ENCODE results near the gene CXCR2.
"Not testable (repeated sequence)": the region's sequence is repeated elsewhere in the genome, so short reads cannot be mapped to it uniquely, and the experiment has no call there.

Gene CXCR2

DNA sequence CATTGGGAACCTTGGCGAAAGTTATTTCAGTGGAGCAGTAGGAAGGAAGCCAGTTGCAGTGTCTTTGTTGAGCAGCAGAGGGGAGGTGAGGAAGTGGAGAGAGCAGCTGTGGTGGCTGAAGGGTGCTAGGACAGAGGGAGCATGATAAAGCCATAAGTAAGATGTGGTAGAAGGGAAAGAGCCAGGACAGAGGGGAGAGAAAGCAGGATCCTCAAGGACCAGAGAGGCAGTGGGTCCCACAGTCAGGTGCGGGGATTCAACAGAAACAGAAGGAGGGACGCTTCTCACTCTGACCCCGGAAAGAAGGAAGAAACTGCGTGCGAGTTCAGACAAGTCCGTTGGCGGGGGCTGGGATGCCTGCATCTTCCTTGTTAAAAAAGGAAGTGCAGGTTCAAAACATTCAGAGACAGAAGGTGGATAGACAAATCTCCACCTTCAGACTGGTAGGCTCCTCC lies at the start of gene CXCR2:
TSS of gene CXCR2 (plus strand) at position 403 of the 455 bp plus-strand sequence. CDS start 8,774 bp downstream, outside the sequence.
- DNase-seq, result no peak

DNA sequence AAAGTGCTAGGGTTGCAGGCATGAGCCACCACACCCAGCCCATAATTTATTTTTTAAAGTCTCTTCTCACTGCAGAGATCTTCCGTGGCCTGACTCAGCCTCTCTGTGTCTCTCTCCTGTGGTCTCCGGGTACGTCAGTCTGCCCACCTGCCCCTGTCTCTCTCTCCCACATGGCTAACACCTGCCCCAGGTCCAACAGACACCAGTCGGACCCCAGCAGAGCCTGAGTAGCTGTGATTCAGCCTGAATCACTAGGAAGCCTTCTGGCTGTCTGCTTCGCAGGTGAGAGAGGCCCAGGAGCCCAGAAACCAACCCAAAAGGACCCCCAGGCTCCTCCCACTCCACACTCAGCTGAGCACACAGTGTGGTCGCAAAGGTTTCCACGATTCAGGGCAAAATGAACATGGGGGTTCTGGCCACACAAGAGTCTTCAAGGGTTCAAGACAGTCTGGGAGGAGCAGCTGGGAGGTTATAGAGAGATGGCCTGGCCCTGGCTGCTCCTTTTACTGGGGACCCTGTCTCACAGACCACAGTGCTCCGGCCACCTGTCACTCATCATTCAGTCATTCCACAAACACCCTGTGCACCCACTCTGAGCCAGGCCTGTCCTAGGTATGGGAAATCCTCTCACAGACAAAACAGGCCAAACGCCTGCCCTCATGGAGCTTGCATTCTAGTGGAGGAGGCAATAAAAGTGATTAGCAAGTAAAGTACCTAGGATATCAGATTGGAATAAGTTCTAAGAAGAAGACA lies 48.2 kb upstream of the CXCR2 start:
- DNase-seq, result no peak

DNA sequence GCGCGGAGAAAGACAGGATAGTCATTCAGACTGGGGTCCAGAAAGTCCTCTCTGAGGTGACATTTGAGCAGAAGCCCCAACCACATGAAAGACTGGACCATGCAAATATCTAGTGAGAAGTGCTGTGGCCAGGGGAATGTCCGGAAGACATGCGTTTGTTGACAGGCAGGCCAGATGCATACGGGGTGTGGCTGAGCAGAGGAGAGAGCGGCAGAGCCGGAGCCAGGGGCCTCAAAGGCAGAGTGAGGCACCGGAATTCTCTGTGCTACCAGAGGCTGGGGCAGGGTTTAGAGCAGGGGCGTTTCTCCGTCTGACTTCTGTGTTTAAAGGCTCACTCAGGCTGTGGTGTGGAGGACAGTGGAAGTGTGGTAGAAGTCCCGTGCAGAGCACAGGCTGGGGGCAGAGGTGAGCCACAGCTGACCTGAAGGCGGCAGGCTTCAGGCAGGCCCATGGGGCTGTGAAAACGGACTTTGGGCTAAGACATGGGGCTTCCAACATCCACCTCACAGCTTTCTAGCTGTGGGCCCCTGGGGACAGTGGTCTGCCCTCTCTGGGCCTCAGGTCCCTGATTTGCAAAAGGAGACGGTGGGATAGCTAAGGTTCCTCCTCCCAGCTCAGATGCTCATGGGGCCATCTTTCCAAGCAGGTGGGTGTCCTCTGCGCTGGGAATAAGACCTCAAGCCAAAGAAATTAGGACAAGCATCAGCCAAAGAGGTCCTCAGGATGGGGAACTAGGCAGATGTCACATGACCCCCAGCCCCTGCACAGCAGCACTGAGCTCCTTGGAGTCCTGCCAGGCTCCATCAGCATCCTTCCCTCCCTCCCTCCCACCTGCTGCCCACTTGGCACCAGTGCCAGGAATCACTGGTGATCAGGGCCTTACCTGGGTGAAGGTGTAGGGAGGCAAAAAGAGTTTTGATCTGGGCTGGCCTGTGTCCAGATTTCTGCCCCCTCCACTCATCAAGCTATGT lies 45.6 kb upstream of the CXCR2 start:
- no peak for DNase-seq

DNA sequence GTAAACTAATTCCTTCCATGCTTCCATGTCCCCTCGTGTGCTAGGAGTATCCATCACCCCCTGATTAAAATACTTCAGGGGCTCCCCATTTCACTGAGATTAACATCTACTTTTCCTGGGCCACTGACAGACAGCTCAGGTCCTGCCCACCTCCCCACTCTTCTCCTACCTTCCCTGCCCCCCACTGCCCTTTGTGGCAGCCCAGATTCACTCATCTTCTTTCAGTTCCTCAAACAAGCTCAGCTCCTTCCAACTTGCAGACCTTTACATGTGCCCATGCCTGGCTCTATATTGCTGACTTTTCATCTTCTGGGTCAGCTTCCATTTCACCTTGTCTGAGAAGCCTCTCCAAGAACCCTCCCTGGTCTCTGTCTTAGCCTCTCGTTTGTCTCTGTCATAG lies 44.8 kb upstream of the CXCR2 start:
- DNase-seq, result no peak

DNA sequence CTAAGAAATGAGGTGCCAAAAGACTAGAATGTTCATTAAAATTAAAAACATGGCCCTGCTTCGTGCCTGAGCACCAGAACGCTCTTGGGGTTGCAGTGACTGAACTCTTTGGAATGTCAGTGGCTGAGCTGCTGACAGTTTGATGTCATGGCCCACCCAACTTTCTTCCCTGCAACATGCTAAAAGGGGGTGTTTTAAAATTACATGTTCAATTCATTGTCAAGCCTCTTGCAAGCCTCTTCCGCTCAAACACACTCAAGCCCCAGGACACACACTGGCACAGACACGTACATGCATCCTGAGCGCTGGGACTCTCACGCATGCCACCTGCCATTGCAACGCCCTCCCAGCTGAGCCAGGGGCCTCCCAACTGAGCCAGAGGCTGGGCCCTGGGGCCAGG lies 44.1 kb upstream of the CXCR2 start:
- no peak for DNase-seq

DNA sequence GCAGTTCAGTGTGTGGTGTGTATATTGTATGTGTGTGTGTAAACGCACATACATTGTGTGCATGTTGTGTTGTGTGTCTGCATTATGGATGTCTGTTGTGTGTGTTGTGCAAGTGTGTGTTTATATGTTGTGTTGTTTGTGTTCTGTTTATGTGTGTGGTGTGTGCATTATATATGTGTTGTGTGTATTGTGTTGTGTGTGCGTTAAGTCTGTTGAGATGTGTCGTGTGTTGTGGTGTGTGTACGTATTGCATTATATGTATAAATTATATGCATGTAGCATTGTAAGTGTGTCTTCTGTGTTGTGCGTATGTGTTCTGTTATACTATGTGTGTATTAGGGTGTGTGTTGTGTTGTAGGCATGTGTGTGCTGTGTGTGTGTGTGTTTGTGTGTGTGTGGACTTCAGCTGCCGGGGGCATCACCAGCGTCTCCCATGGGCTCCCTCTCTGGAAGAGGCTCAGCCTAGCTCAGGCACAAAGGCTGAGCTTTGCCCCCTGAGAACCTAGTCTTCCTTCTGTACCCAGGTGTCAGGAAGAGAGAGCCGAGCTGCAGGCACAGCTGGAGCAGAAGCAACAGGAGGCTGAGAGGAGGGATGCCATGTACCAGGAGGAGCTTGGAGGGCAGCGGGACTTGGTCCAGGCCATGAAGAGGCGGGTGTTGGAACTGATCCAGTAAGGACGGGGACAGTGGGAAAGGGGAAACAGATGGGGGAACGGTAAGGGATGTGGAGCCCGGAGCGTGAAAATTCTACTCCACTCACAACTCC lies 43.1 kb upstream of the CXCR2 start:
- no peak for DNase-seq

DNA sequence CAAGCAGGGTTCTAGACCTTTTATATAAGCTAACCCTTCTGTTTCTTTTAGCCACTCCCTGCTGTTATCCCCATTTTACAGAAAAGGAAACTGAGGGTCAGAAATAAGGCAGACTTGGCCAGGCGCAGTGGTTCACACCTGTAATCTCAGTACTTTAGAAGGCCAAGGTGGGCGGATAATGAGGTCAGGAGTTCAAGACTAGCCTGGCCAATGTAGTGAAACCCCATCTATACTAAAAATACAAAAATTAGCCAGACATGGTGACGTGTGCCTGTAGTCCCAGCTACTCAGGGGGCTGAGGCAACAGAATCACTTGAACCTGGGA lies 42.5 kb upstream of the CXCR2 start:
- DNase-seq, result no peak

DNA sequence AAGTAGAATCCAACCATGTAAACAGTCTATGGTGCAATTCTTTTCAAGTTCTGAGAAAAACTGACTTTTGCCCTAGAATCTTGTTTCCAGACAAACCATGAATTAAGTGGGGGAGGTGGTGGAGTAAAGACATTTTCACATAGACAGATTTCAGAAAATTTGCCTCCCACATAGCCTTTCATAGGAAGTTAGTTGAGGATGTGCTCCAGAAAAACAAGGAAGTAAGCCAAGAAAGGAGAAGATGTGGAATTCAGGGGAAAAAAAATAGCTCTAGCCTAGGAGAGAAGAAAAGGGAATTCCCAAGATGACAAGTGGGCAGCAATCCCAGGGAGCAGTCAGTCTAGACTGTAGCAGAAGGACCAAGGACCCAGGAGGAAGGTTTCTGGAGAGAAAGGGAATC lies 39.4 kb upstream of the CXCR2 start:
- no peak for DNase-seq

DNA sequence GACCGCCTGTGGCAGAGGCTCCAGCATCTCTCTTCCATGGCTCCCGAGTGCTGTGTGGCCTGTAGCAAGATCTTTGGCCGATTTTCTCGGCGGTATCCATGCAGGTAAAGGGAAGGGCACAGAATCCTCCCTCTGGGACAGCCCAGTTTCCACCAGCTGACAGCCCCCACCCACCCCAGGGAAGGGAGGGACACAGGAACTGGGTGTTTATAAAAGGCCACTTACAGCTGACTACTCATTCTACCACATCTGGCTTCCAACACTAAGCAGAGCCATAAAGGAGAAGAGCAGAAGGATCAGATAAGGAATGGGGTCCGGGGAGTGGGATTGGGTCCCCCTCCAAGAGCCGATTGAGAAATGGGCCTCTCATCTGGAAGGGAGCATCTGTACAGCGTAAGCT lies 36.6 kb upstream of the CXCR2 start:
- no peak for DNase-seq

DNA sequence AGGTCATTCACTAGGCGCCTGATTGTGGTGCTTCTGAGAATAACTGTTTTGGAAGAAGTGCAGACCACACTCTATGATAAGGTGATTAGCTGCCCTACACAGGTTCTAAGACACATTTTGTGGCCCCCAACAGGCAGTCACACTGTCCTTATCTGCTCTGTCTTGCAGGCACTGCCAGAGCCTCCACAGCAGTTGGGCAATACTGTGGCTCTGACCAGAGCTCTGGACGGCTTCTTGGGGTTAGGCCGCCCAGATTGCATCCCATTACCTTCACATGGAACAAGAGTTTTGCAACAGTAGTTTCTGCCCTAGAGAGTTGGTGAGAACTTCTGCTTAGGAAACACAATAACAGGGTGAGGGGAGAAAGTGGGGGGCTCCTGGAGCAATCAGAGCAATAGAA lies 34.1 kb upstream of the CXCR2 start:
- no peak for DNase-seq

DNA sequence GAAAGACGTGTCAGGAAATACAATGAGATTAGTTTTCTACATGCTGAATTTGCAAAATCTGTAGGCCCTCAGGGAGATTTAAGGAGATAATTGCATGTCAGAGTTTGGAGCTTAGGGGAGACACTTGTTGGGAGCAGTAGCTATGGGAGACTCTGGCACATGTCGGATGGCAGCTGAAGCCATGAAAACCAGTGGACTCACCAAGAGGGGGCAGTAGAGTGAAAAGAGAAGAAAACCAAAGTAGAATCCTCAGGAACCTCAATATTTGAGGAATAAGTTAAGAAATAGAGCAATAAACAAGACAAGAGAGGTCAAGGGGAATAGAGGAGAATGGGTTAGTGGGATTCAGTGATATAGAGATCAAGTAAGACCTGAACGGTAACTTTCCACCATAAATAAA lies 31.9 kb upstream of the CXCR2 start:
- no peak for DNase-seq

DNA sequence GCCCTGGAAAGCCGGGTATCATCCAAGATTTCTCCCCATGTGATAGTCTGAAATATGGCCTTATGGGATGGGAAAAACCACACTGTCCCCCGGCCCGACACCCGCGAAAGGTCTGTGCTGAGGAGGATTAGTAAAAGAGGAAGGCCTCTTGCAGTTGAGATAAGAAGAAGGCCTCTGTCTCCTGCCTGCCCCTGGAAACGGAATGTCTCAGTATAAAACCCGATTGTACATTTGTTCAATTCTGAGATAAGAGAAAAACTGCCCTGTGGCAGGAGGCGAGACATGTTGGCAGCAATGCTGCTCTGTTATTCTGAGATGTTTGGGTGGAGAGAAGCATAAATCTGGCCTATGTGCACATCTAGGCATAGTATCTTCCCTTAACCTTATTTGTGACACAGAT lies 30.0 kb upstream of the CXCR2 start:
- DNase-seq, result no peak

DNA sequence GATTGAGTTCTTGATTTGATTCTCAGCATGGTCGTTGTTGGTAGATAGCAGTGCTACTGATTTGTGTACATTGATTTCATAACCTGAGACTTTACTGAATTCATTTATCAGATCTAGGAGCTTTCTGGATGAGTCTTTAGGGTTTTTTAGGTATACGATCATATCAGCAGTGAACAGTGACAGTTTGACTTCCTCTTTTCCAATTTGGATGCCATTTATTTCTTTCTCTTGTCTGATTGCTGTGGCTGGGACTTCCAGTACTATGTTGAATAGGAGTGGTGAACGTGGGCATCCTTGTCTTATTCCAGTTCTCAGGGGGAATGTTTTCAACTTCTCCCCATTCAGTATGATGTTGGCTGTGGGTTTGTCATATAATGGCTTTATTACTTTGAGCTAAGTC lies 27.9 kb upstream of the CXCR2 start:
- no peak for DNase-seq

DNA sequence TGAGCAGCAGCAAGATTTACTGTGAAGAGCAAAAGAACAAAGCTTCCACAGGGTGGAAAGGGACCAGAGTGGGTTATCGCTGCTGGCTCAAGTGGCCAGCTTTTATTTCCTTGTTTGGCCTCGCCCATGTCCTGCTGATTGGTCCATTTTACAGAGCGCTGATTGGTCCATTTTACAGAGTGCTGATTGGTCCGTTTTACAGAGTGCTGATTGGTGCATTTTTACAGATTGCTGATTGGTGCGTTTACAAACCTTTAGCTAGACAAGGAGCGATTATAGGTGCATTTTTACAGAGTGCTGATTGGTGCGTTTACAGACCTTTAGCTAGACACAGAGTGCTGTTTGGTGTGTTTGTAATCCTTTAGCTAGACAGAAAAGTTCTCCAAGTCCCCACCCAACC lies 17.0 kb upstream of the CXCR2 start:
- not testable (repeated sequence) for DNase-seq

DNA sequence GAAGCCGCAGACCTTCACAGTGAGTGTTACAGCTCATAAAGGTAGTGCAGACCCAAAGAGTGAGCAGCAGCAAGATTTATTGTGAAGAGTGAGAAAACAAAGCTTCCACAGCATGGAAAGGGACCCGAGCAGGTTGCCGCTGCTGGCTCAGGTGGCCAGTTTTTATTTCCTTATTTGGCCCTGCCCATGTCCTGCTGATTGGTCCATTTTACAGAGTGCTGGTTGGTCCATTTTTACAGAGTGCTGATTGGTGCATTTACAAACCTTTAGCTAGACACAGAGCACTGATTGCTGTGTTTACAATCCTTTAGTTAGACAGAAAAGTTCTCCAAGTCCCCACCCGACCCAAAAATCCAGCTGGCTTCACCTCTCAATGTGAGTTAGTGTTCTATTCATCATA lies 4.0 kb upstream of the CXCR2 start:
- DNase-seq, result not testable (repeated sequence)

DNA sequence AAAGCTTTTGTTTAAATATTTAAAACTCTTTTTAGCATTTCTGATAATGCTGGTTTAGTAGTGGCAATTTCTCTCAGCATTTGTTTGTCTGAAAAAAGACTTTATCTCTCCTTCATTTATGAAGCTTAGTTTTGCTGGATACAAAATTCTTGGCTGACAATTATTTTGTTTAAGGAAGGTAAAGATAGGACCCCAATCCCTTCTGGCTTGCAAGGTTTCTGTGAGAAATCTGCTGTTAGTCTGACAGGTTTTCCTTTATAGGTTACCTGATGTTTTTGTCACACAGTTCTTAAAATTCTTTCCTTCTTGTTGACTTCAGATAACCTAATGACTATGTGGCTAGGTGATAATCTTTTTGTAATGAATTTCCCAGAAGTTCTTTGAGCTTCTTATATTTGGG lies 3.5 kb upstream of the CXCR2 start:
- not testable (repeated sequence) for DNase-seq

DNA sequence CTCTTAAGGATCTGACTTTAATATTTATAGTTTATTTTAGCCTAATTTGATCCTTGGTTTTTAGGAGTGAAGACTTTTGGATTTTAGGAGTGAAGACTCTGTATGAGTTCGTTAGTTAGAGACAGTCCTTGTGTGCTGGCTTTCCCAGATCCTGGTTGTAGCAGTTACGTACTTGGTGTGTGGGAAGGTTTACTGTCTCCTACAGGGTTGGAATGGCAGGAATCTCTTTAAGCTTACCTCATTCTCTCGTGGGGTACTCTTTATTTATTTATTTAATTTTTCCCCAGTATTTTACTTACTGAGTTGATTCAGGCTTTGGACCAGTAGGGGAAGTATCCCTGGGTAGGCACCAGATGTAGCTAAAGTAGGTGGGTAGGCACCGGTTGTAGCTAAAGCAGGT lies 1.8 kb upstream of the CXCR2 start:
- DNase-seq, result no peak

DNA sequence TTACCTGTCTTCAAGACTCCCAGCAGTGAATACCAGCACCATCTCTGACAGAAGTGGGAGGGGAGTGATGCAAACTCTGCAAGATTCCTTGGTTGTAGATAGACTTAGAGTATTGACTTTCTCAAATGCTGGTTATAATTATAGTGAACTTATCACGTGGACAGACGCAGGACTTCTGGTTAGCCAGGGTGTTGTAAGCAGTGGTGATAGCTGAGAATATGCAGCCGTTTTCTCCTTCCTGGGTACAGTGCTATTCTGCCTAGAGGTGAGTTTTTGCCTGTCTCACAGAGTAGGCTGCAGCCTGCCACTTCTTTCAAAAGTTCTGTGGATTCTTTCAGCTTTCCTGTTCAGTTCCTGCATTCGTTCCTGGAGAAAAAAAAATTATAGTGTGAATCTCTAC lies 733 bp upstream of the CXCR2 start:
- DNase-seq, result no peak

DNA sequence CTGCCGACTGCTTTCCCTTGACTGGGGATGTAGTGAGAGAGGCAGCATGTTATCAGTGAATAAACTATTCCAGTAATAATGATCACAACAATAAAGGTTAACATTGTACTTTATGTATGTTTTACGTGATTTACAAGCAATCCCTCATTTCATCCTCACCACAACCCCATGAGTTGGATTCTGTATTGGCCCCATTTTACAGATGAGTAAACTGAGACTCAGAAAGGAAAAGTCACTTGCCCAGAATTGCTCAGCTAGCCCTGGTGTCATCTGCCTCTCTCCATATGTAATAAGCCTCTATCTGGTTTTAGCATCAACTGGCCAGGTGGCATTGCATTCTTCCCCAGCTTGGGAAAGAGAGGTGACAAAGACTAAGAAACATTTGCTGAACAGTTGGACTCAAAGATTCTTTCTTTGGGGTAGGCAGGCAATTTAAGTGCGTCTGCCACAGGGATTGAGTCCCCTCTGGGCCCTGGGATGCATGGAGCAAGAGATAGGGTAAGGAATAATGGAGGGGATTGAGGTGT lies 2.2 kb downstream of the CXCR2 start:
- DNase-seq, result no peak

DNA sequence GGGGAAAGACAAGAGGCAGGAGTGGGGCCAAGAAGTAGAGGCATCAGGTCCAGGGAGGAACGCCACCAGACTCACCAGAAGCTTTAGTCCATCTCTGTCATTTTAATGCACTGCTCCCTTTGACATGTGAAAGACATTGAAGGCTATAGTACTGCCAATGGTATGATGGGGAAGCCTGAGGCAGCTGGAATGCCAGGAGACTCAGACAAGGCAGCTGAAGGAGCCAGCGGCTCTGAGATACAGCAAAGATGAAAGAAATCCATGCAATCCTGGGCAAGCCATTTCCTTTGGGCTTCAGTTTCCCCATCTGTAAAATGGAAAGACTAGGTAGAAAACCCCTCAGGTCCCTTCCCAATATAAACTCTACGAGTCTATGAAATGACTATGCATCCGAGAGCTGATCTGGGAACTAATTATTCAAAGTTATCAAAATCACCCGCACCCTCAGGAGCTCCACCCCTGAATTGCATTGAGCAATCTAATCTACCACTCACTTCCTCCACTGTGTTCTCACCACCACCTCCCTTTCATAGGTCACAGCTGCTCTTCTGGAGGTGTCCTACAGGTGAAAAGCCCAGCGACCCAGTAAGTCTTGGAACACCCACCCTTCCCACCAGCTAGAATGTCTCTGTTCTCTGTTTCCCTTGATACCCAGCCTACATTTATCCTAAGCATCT lies 3.1 kb downstream of the CXCR2 start:
- no peak for DNase-seq

DNA sequence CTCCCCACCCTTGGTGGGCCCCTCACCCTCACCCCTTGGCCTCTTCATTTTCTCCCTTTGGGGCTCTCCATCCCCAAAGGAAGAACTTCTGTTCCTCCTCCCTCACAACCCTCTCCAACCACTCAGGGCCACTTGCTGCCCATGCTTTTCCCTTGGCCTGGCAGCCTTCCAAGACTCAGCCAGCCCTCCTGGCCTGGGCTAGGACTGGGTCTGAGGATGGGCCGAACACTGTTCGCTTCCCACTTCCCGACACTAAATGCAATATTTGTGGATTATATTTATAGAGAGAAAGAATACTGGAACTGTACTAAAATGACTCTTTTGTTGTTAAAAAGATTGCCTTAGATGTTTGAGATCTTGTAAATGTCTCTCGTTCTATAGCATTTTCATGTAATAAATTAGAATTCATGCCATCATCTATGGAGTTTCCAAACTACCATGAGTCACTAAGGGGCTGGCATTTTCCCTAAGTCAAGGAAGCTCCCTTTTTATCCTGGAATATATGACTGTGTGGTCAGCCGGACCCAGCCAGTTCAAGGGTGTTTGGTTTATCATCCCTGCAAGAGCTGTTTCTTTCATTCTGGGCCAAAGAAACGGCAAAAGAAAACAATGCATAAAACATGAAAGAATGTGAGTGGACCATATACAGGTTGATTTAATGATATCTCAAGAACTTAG lies 3.8 kb downstream of the CXCR2 start:
- no peak for DNase-seq

DNA sequence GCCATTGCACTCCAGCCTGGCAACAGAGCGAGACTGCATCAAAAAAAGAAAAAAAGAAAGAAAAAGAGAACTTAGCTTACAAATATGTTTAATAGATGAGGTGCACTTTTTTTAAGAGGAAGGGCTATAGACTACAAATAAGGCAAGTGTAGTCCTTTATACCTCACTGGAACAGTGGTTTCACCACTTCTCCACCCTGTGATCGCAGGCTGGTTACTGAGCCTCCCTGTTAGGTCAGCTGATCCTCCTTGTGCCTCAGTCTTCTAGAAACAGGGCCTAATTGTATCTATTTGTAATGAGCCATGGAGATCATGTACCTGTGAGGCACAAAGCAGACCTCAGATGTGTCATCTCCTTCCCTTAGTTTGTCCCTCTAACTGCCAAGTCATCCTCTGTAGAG lies 4.5 kb downstream of the CXCR2 start:
- DNase-seq, result no peak
